ENCODE measurements around the gene GPANK1.

The GPANK1 gene

DNA sequence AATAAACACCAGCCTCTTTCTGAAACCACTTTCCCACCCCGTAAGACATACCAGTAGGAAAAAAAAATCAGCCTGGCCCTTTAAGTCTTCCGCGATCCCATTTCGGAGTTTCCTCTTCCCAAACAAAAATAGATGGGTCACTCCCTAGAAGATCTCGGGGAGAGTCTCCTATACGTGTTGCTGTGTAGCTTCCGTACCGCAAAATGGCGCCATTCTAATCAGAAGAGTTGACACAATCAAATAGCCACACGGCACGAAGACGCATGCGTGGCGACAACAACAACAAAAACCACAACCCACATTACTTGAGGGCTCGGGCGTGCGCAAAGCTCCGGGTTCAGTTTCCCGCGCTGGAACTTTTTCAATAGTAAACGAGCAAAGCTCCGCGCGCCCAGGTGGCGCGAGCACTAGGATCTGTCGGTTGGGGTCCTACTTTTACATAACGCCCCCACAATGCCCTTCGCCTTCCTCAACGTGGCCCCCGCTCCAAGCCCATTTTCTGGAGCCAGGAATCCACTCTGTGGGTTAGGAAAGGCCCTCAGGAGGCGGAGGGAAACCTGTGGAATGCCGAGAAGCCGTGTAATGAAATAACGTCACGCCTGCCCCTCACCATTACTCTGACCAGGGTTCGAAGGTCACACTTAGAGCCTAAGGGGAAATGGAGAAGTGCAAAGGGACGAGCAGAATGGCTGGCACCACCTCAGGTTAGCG, at the start of gene GPANK1:
GPANK1 (minus strand) TSS at position 208 of the 711 bp plus-strand sequence. CDS start 519 bp downstream, outside the sequence.
- no peak within 1 kb of the TSS for H2AFZ ChIP-seq (ENCODE audit: low read length)
- TF ChIP-seq EZH2 (IDR thresholded peaks at IDR 0.05; ENCODE audit: borderline replicate concordance, low read length): no peak
- H3K27ac ChIP-seq (ENCODE audit: low read depth, low read length, poor library complexity, severe bottlenecking): peak within 1 kb of the TSS; percentile 97
- H3K4me2 ChIP-seq (ENCODE audit: low read length): peak within 1 kb of the TSS; percentile 82
- no peaks in the 10 kb centered on the region for H4K20me1 ChIP-seq (ENCODE audit: insufficient read depth, low read length)
- H3F3A ChIP-seq (ENCODE audit: insufficient read depth, low read length): no peaks in the 10 kb centered on the region
- H3K27me3 ChIP-seq (ENCODE audit: insufficient read depth, low read length): no peaks in the 10 kb centered on the region
- no peaks in the 10 kb centered on the region for H3K9me2 ChIP-seq (ENCODE audit: low read depth, low read length)
- peaks cover 45% of the 10 kb centered on the region for H3K4me1 ChIP-seq (ENCODE audit: insufficient read depth, low read length, severe bottlenecking)
- peak within 1 kb of the TSS; percentile 92 for H3K9ac ChIP-seq (ENCODE audit: low read length)
- H3K36me3 ChIP-seq (ENCODE audit: insufficient read depth, low read length): peaks cover 56% of the 10 kb centered on the region
- H3K79me2 ChIP-seq (ENCODE audit: insufficient read depth, low read length): peaks cover 26% of the 10 kb centered on the region
- H3K4me3 ChIP-seq (ENCODE audit: low read depth, low read length, poor library complexity, severe bottlenecking): peak within 1 kb of the TSS; percentile 100
- H3K9me3 ChIP-seq (ENCODE audit: low read length): no peaks in the 10 kb centered on the region

DNA sequence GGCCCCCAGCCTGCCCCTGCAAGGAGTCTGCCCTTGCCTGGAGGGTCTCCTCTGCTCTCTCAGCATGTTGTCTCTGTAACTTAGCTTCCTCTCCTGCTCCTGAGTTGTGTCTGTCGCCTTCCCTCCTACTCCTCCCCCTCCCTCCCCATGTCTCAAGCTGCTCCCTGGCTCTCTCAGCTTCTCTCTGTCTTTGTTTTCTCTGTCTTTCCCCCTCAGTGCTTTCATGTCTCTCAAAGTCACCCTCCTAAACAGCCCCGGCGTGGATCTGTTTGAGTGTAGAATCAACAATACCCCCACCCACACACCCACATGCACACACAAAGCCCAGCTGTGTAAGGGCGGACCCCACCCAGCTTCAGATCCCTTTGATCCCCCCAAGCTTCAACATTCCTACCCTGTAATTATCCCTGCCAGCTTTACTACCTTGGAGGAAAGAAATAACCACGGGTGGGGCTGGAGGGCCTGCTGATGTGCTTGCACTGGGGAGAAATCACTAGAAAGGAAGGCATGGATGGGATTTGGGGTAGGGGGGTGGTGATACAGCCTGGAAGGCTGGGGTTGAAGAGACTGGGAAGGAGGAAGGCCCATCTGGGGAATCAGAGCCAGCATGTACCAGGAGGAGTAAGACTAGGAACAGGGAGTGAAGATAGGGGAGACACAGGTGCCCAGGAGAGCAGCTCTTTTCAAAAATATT, 49.3 kb upstream of the GPANK1 start:
- no peaks in the 10 kb centered on the region for H3K36me3 ChIP-seq (ENCODE audit: insufficient read depth, low read length)
- no peaks in the 10 kb centered on the region for H3K9me2 ChIP-seq (ENCODE audit: low read depth, low read length)
- H3K79me2 ChIP-seq (ENCODE audit: insufficient read depth, low read length): no peaks in the 10 kb centered on the region
- no peak overlapping the region for H3K27ac ChIP-seq (ENCODE audit: low read depth, low read length, poor library complexity, severe bottlenecking)
- H3F3A ChIP-seq (ENCODE audit: insufficient read depth, low read length): 0 out of 2 replicates have a peak, but pooled peaks cover 4% of the 10 kb centered on the region
- no peaks in the 10 kb centered on the region for H3K9me3 ChIP-seq (ENCODE audit: low read length)
- H4K20me1 ChIP-seq (ENCODE audit: insufficient read depth, low read length): no peaks in the 10 kb centered on the region
- no peak overlapping the region for H2AFZ ChIP-seq (ENCODE audit: low read length)
- H3K4me3 ChIP-seq (ENCODE audit: low read depth, low read length, poor library complexity, severe bottlenecking): no peak overlapping the region
- TF ChIP-seq, protein P1, sequence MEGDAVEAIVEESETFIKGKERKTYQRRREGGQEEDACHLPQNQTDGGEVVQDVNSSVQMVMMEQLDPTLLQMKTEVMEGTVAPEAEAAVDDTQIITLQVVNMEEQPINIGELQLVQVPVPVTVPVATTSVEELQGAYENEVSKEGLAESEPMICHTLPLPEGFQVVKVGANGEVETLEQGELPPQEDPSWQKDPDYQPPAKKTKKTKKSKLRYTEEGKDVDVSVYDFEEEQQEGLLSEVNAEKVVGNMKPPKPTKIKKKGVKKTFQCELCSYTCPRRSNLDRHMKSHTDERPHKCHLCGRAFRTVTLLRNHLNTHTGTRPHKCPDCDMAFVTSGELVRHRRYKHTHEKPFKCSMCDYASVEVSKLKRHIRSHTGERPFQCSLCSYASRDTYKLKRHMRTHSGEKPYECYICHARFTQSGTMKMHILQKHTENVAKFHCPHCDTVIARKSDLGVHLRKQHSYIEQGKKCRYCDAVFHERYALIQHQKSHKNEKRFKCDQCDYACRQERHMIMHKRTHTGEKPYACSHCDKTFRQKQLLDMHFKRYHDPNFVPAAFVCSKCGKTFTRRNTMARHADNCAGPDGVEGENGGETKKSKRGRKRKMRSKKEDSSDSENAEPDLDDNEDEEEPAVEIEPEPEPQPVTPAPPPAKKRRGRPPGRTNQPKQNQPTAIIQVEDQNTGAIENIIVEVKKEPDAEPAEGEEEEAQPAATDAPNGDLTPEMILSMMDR (IDR thresholded peaks at IDR 0.05; ENCODE audit: low read length): no peak
- TF ChIP-seq EZH2 (IDR thresholded peaks at IDR 0.05; ENCODE audit: borderline replicate concordance, low read length): no peak
- no peaks in the 10 kb centered on the region for H3K4me1 ChIP-seq (ENCODE audit: insufficient read depth, low read length, severe bottlenecking)
- peaks cover 10% of the 10 kb centered on the region; the same call in 1 of the 2 replicates for H3K27me3 ChIP-seq (ENCODE audit: insufficient read depth, low read length)
- H3K4me2 ChIP-seq (ENCODE audit: low read length): no peak overlapping the region
- H3K9ac ChIP-seq (ENCODE audit: low read length): no peak overlapping the region

DNA sequence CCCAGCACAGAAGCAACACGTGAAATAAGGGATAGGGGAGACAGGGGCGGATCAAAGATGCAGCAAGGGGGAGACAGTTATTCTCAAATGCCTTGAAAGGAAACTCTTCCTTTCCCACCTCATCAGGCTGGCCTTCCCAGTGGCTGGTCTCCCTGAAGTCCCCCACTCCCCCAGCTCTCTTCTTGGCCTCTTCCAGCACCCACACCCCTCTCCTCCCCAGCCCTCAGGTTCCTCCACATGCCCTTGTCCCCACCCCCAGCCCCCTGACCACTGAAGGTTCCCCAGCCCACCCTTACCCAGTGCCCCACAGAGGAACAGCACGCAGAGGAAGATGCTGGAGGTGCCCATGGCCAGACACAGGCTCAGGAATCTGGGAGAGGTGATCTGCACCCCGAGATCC, 48.7 kb upstream of the GPANK1 start:
- Histone ChIP-seq H3K4me1 (ENCODE audit: insufficient read depth, low read length, severe bottlenecking) (no peaks in the 10 kb centered on the region), H3K9ac (ENCODE audit: low read length) (no peak overlapping the region), H3K4me2 (ENCODE audit: low read length) (no peak overlapping the region), H4K20me1 (ENCODE audit: insufficient read depth, low read length) (no peaks in the 10 kb centered on the region), H3K79me2 (ENCODE audit: insufficient read depth, low read length) (no peaks in the 10 kb centered on the region), H3K4me3 (ENCODE audit: low read depth, low read length, poor library complexity, severe bottlenecking) (no peak overlapping the region), H3K27ac (ENCODE audit: low read depth, low read length, poor library complexity, severe bottlenecking) (no peak overlapping the region), H3K9me3 (ENCODE audit: low read length) (no peaks in the 10 kb centered on the region), H2AFZ (ENCODE audit: low read length) (no peak overlapping the region), H3K36me3 (ENCODE audit: insufficient read depth, low read length) (no peaks in the 10 kb centered on the region), H3F3A (ENCODE audit: insufficient read depth, low read length) (0 out of 2 replicates have a peak, but pooled peaks cover 4% of the 10 kb centered on the region), H3K9me2 (ENCODE audit: low read depth, low read length) (no peaks in the 10 kb centered on the region), H3K27me3 (ENCODE audit: insufficient read depth, low read length) (peaks cover 10% of the 10 kb centered on the region; the same call in 1 of the 2 replicates)
- no peak for TF ChIP-seq EZH2 (IDR thresholded peaks at IDR 0.05; ENCODE audit: borderline replicate concordance, low read length)
- TF ChIP-seq, protein P1 (IDR thresholded peaks at IDR 0.05; ENCODE audit: low read length): no peak
